NB4 (cell line): ENCODE measurements around the gene LINC01488.

Experiments used
- DNase-seq: peaks from one replicate; pipeline ENCODE4 v3.0.0; 2010; ENCODE audit warnings: low read depth
- H3K4me3 ChIP-seq: one replicate; pipeline ENCODE4 v1.5.1; 2011; ENCODE audit warnings: mild to moderate bottlenecking, low read depth, low read length, moderate library complexity
- MYC ChIP-seq: IDR thresholded peaks from 2 replicates; pipeline ENCODE4 v1.6.1; 2011; ENCODE audit warnings: low read depth, low read length
- POLR2A ChIP-seq: IDR thresholded peaks from 2 replicates; pipeline ENCODE4 v1.6.1; 2011; ENCODE audit warnings: mild to moderate bottlenecking; ENCODE audit not compliant: insufficient read length; ENCODE audit errors: extremely low read depth
- TF ChIP-seq, protein P1 (sequence below): IDR thresholded peaks from one replicate; pipeline ENCODE4 v1.5.1; 2012; ENCODE audit warnings: low read depth, low read length
- TF ChIP-seq, protein P2 (sequence below): IDR thresholded peaks from 2 replicates; pipeline ENCODE4 v1.6.1; 2011; ENCODE audit warnings: low read depth, low read length

Gene LINC01488

DNA sequence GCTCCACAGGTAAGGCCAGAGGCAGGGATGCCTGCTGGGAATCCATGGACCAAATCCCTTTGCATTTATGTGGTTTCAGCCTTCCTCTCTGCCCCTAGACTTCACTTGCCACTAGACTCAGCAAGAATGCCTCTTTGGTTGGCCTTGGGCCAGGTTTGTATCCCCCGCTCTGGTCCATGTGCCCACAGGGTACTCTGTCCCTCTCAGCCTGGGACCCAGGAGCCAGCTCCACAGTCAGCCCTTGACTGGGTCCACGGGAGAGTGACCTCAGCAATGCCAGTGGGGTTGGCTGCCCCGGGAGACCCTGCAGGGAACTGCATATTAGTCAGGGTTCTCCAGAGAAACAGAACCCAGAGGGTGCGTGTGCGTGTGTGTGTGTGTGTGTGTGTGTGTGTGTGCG lies 28.3 kb upstream of the LINC01488 start:
- no peak overlapping the region for H3K4me3 ChIP-seq
- TF ChIP-seq, protein P1, sequence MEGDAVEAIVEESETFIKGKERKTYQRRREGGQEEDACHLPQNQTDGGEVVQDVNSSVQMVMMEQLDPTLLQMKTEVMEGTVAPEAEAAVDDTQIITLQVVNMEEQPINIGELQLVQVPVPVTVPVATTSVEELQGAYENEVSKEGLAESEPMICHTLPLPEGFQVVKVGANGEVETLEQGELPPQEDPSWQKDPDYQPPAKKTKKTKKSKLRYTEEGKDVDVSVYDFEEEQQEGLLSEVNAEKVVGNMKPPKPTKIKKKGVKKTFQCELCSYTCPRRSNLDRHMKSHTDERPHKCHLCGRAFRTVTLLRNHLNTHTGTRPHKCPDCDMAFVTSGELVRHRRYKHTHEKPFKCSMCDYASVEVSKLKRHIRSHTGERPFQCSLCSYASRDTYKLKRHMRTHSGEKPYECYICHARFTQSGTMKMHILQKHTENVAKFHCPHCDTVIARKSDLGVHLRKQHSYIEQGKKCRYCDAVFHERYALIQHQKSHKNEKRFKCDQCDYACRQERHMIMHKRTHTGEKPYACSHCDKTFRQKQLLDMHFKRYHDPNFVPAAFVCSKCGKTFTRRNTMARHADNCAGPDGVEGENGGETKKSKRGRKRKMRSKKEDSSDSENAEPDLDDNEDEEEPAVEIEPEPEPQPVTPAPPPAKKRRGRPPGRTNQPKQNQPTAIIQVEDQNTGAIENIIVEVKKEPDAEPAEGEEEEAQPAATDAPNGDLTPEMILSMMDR = no peak
- TF ChIP-seq POLR2A (no peak), MYC (no peak)
- TF ChIP-seq, protein P2, sequence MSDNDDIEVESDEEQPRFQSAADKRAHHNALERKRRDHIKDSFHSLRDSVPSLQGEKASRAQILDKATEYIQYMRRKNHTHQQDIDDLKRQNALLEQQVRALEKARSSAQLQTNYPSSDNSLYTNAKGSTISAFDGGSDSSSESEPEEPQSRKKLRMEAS = no peak
- DNase-seq = no peak

DNA sequence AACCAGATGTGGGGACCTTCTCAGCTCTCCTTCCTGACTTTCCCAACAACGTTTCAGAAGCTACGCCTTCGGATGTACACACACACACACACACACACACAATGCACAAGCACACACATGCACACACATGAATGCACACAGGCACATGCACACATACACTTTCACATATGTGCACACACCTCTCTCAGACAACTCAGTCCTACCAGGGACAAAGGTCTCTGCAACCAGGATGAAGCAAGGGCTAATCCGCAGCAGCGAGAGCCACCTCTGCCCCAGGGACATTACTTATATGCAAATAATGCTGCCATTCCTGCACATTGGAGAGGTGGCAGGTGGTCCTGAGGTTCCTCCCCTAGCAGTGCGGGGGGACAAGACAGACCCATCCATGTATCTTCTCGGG lies 27.4 kb upstream of the LINC01488 start:
- H3K4me3 ChIP-seq = no peak overlapping the region
- TF ChIP-seq POLR2A (no peak), MYC (no peak)
- TF ChIP-seq, protein P2 = no peak
- TF ChIP-seq, protein P1 = no peak
- DNase-seq = no peak

DNA sequence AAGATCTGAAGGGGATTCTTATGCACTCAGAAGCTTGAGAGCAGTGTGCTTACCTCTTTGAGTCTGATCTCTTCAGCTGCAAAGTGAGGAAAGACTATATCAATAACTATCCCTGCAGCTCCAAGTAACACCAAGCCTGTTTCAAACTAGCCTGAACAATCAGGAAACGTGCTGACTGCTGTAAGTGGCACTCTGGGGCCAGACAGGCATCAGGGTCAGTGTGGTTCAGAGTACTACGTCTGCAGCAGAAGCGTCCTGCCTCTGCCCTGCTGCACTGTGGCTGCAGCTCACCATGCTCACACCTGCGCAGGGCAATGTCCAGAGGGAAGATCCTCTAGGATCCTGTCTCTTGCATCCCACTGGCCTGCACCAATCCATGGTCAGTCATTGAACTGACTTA lies 25.5 kb upstream of the LINC01488 start:
- DNase-seq = no peak
- TF ChIP-seq, protein P2 = no peak
- TF ChIP-seq, protein P1 = no peak
- TF ChIP-seq MYC (no peak), POLR2A (no peak)
- no peak overlapping the region for H3K4me3 ChIP-seq

DNA sequence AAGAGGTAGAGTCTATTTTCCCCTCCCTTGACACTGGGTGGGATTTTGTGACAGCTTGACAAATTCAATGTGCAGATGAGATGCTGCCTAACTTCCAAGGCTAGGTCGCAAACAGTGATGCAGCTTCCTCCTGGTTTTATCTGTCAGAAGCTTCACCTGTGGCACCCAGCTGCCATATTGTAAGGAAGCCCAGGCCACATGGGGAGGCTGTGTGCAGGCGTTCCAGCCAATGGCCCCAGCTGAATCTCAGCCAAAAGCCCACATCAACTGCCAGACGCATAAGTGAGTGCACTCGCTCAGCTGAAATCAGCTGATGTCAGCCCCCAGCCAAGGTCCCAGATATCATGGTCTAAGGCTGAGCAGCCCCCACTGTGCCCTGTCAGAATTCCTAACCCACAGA lies 24.8 kb upstream of the LINC01488 start:
- TF ChIP-seq, protein P2 = no peak
- TF ChIP-seq, protein P1 = no peak
- no peak for TF ChIP-seq MYC
- TF ChIP-seq POLR2A = no peak
- no peak for DNase-seq
- H3K4me3 ChIP-seq = no peak overlapping the region

DNA sequence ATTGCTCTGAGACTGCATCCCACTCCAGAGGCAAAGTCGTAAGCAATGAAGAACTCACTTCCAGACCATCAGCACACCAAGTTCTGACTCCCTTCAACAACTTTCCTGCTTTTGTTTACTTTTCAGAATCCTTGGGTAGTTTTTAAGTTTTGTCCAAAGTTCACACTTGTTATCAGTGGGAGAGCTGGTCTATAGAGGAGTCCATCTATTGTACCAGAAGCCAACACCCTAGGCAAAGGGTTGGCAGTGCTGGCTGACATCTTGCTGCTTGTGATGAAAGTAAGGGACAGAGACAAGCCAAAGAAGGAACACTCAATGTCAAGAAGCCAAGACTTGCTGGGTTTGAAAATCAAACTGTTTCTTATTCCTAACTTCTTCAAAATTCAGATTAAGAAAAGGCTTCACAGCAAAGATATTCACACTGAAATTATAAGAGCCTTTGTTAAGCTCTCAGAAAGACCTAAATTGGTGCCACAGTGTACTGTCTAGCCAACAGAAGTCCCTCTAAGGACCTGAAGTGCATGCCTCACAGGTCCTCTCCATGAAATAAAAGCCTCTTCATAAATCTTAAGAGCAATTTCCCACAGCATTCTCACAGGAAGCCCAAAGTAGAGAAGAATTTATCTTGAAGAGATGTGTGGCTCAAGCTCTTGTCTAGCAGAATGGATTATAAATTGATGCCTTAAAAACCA lies 21.5 kb upstream of the LINC01488 start:
- DNase-seq = no peak
- H3K4me3 ChIP-seq = no peak overlapping the region
- TF ChIP-seq, protein P2 = no peak
- TF ChIP-seq, protein P1 = no peak
- TF ChIP-seq MYC (no peak), POLR2A (no peak)
